Raji (cell line): ENCODE data around the gene PTK7.

ENCODE experiments used
- POLR2A ChIP-seq: IDR thresholded peaks from 2 replicates; pipeline ENCODE4 v1.6.1; 2011; ENCODE audit warnings: low read depth, low read length, control low read depth; ENCODE audit not compliant: insufficient read depth

Gene PTK7

DNA sequence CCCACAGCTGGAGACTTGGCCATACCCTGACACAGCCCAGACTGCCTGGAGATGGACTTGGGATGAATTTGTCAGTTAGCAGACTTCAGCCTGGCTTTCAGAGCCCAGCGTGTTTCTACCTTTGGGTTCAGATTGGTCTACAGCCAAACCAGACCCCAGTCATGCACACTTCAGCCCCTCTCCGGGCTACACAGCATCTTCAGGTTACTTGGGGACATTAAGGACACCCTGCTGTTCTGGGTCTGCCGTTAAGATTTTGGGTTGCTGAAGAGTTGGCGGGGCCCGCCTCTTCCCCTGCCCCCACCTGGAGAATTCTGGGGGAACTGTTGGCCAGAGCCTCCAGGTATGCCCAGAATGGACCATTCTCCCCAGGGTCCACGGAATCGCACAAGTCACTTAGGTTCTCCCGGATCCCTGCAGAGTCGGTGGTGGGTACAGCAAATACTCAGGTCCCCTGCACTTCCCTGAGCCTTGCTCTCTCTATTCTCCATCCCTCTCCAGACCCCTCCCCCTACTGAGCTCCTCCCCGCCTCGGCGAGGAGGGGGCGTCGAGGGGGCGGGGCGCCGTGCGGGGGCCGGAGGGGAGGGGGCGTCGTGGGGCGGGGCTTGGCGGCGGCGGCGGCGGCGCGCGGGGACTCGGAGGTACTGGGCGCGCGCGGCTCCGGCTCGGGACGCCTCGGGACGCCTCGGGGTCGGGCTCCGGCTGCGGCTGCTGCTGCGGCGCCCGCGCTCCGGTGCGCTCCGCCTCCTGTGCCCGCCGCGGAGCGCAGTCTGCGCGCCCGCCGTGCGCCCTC is at the start of gene PTK7:
Gene PTK7, plus strand, starts transcription at position 645 of the 794 bp plus-strand sequence. CDS start 175 bp downstream, outside the sequence.
- TF ChIP-seq POLR2A = no peak

GRCh38 chr6:43026365-43026764 is 49.7 kb upstream of the PTK7 start:
- TF ChIP-seq POLR2A = no peak

DNA sequence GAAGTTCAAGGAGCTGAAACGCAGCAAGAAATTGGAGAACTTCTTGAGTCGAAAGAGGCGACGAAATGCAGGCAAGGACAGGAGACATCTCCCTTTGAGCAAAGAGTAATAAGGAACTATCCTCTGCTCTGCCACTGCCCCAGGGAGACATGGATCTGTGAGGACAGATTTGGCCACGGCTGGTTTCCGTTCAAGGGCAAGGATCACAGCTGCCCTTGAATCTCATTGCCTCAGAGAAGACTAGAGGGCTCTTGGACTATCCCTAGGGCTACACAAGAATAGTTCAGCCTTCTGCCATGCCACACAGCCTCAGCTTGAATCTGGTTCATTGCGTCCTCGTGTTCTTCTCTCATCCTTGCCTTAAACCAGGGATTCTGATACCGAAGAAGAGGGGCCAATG is 47.0 kb upstream of the PTK7 start:
- TF ChIP-seq POLR2A = no peak

DNA sequence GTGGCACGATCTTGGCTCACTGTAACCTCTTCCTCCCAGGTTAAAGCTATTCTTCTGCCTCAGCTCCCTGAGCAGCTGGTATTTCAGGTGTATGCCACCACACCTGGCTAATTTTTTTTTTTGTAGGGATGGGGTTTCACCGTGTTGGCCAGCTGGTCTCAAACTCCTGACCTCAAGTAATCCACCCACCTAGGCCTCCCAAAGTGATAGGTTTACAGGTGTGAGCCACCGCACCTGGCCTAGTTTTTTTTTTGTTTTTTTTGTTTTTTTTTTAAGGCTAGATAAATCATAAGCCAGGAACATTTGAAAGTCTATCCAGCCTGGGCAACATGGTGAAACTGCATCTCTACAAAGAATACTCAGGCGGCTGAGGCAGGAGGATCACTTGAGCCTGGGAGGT is 43.8 kb upstream of the PTK7 start:
- no peak for TF ChIP-seq POLR2A

GRCh38 chr6:43033496-43034189 is 42.5 kb upstream of the PTK7 start:
- TF ChIP-seq POLR2A = no peak

DNA sequence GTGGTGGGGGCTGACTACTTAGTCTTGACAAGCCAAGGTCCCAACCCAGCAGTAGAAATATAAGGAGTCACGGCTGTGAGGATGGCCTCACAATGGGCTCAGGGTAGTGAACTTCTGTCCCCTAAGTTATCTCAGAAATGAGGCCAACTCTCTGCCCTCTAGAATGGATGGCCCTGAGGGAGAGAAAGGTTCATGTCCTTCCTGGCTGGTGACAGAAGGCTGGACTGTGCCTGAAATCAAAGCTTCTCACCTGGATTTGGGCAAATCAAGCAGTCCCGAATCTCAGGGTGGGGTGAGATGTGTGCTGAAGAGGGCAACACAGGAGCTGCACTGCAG is 42.0 kb upstream of the PTK7 start:
- TF ChIP-seq POLR2A = no peak

GRCh38 chr6:43035495-43036194 is 40.5 kb upstream of the PTK7 start:
- TF ChIP-seq POLR2A = no peak

DNA sequence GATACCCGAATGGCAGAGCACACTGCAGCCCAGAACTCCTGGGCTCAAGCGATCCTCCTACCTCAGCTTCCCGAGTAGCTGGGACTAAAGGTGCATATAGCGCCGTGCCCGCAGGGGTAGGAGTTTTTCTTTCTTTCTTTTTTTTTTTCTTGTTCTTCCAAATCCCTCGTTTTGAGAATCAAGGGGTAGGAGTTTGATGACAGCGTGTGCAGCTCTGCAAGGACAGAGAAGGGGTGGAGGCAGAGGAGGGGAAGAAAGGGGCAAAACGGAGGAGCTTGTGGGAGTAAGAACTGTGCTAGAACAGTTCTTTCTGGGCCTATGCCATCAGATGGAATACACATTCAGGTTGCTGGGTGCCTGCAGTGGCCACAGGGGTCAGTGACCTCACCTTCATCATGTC is 39.4 kb upstream of the PTK7 start:
- no peak for TF ChIP-seq POLR2A

GRCh38 chr6:43037197-43037596 is 38.9 kb upstream of the PTK7 start:
- no peak for TF ChIP-seq POLR2A

DNA sequence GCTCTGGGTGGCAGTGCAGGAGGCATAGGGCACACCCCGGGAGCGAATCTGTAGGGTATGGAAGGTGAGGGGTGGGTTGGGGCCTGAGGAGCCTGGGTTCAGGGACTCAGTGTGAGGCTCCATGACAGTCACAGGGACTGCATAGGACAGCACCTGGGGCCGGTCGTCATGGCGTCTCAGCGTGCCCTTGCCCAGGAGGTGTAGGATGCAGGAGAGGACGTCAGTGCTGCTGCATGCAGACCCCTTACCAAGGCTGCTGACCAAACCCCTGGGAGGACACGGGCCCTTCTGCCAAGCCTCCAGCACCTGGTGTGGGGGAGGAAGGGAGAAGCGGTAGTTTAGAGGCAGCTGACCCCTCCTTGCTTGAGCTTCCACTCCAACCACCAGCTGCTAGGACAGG is 38.4 kb upstream of the PTK7 start:
- no peak for TF ChIP-seq POLR2A

DNA sequence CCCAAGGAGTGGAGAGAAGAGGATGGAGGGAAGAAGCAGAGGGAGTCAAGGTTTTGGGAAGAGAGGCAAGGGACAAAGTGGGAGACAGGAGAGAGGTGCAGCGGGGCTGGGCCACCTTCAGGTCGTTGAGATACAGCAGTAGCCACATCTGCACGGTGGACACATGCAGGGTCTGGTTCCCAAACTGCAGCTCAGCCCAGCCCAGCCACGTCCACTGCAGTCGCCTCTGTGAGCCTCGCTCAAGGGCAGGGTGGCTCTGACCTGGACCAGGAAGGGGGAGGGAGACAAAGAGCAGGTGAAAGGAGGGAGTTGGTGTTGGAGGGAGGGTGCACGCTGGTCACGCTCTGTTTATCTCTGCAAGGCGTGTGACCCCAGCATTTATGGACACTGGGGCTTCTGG is 37.4 kb upstream of the PTK7 start:
- TF ChIP-seq POLR2A = no peak

DNA sequence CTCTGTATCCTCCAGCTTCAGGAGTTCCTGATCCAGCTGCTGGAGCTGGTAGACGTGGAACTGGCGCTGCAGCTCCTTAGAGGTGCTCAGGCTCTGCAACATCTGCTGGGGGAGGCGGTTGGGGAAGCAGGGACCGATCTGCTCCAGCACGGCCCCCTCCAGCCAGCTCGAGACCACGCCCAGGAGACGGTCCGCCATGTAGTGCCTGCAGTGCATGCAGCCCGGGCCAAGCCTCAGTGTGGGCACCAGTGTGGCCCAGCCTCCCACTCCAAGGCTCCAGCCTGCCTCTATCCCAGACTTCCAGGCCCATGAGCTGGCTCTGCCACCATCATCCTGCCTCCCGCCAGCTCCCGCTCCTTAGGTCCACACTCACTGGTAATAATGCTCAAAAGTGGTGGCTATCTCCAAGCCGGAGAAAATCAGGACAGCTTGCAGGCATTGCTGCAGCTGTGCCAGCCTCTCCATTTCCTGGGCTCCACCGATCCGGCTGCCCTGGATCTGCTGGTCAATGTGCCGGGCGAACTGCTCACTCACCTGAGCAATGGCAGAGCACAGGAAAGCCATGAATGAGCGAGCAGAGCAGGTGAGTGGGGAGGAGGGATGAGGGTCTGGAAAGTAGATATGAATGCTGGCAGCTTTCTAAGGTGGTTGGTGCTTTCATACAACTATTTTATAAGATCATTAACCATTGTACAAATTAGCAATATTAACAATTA is 35.4 kb upstream of the PTK7 start:
- no peak for TF ChIP-seq POLR2A

GRCh38 chr6:43043310-43043709 is 32.8 kb upstream of the PTK7 start:
- no peak for TF ChIP-seq POLR2A

GRCh38 chr6:43045371-43045930 is 30.7 kb upstream of the PTK7 start:
- TF ChIP-seq POLR2A = no peak

DNA sequence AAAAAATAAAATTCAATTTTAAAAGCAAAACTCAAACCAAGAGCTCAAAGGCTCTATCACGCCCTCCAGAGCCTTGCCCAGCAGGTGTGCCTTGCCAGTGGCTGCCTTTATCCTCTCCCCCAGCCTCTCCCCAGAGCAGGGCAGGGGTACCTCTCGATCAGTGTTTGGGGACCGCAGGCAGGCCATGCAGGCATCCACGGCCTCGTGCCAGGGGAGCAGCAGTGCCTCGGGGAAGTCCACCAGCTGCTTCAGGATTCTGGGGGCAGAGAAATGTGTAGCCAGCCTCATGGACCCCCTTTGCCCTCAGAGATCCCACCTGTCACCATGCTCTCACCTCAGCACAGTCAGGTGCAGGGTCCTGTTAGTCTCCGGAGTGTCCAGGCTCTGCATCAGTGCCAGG is 28.1 kb upstream of the PTK7 start:
- no peak for TF ChIP-seq POLR2A

DNA sequence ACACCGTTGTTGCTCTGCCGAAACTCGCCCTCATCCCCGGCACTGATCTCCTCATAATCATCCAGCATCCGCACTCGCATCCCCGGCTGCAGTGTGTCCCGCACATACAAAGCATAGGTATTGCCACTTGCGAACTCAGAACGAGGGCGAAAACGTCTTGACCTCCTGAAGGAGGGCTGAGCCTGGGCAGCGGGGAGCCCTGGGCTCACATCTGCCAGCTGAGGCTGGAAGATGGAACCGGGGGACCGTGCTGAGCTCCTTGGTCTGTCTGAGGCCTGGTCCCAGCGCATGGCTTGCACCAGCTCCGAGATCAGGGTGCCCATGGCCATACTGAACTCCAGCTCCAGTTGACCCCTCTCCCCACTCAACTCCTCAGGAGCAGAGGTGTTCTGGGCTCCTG is 25.1 kb upstream of the PTK7 start:
- TF ChIP-seq POLR2A = no peak
